Esophagus (tissue), 2 donors: Measurements from ENCODE around the gene NR1D1. TPM values are rescaled to one million over a fixed set of nuclear protein-coding genes. Genes with fewer than 3 reads are reported as not detected.
A peak's percentile ranks its signal among the peaks of the same experiment; 100 is the strongest.

Source experiments
- H3K27ac ChIP-seq, 2 donors: one replicate each; pipeline ENCODE4 v1.5.1; 2013; ENCODE audit warnings: low read depth in 2 of 2, mild to moderate bottlenecking in 2 of 2, inconsistent platforms in 1 of 2, low read length in 1 of 2, moderate library complexity in 1 of 2
- H3K27me3 ChIP-seq, 2 donors: one replicate each; pipeline ENCODE4 v1.6.1; 2013; ENCODE audit warnings: low read length in 2 of 2, control low read depth in 1 of 2, mild to moderate bottlenecking in 1 of 2; ENCODE audit not compliant: insufficient read depth in 2 of 2, control insufficient read depth in 1 of 2
- H3K36me3 ChIP-seq, 2 donors: one replicate each; pipeline ENCODE4 v1.6.1; 2013; ENCODE audit warnings: low read length in 1 of 2; ENCODE audit not compliant: control insufficient read depth in 2 of 2, insufficient read depth in 2 of 2
- H3K4me1 ChIP-seq, 2 donors: one replicate each; pipeline ENCODE4 v1.6.1; 2013; ENCODE audit warnings: low read length in 1 of 2; ENCODE audit not compliant: control insufficient read depth in 2 of 2, insufficient read depth in 2 of 2
- H3K4me3 ChIP-seq, 2 donors: one replicate each; pipeline ENCODE4 v1.5.1; 2013; ENCODE audit warnings: low read length in 2 of 2, mild to moderate bottlenecking in 2 of 2, low read depth in 1 of 2, moderate library complexity in 1 of 2
- H3K9me3 ChIP-seq, 2 donors: one replicate each; pipeline ENCODE4 v1.6.1; 2013; ENCODE audit warnings: mild to moderate bottlenecking in 2 of 2, low read depth in 1 of 2, low read length in 1 of 2, moderate library complexity in 1 of 2; ENCODE audit not compliant: control insufficient read depth in 2 of 2, insufficient read depth in 1 of 2
- WGBS, 2 donors: extraction: QIAGEN DNeasy Blood & Tissue Kit; methylation state at CpG; one replicate each; pipeline ENCODE4 v1.1.7; 2013; 5-methylcytosine and 5-hydroxymethylcytosine counted together
- polyA plus RNA-seq, 2 donors: library from polyadenylated mRNA; stranded (reverse); fragments of 200-250 nt; gene quantifications; one replicate each; pipeline ENCODE4 v1.2.3, GENCODE V29; 2013
- donor health status: healthy with polysubstance abuse.
- donor health status: Bipolar disorder and iron deficiency.

NR1D1 gene
- polyA plus RNA-seq, 2 donors, result 23.6 to 24.6 TPM

DNA sequence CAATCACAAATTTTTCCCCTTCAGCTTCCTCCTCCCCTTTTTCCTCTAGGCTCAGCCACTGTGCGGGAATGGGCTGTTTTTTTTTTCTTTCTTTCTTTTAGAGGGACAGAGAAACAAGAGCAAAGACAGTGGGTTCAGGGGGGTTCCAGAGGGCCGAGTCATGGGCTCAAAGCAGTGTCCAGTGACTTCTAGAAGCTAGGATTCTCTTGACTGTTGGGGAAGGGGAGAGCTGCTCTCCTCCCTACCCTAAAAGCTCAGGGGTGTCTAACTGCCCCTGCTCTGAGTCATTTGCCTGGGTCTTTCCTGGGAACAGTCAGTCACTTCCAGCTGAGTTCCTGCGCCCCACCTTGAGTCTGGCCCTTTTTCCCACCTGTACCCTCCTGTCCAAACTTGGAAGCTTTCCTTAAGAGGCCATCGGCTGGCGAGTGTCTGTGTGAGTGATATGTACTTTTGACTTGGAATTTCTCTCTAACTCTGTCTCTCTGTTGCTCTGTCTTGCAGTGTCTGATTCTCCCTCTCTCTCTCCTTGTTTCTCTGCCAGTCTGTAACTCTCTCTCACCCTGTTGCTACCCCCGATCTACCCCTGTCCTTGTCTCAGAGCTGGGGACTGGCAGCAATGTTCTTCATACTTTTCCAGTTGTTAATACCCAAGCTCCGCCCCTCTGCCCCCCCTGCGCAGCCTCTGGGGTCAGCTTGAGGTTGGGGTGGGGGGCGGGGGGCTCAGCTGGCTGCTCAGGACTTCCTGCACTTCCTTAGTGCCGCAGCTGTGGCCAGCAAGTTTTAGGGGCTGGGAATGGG, 35.2 kb downstream of the NR1D1 start:
- H3K27ac ChIP-seq, result peak overlapping the region; percentile 68 to 87
- H3K36me3 ChIP-seq, result no peaks in the 10 kb centered on the region
- H3K27me3 ChIP-seq, result no peaks in the 10 kb centered on the region
- 21 to 23% methylated on average over 10 of the region's 10 CpGs for WGBS, 2 donors
- H3K4me1 ChIP-seq, result peaks cover 17 to 39% of the 10 kb centered on the region in 2 donors
- H3K4me3 ChIP-seq, result peak overlapping the region in 1 of 2 donors; percentile 0
- peaks cover 0 to 2% of the 10 kb centered on the region in 2 donors for H3K9me3 ChIP-seq

DNA sequence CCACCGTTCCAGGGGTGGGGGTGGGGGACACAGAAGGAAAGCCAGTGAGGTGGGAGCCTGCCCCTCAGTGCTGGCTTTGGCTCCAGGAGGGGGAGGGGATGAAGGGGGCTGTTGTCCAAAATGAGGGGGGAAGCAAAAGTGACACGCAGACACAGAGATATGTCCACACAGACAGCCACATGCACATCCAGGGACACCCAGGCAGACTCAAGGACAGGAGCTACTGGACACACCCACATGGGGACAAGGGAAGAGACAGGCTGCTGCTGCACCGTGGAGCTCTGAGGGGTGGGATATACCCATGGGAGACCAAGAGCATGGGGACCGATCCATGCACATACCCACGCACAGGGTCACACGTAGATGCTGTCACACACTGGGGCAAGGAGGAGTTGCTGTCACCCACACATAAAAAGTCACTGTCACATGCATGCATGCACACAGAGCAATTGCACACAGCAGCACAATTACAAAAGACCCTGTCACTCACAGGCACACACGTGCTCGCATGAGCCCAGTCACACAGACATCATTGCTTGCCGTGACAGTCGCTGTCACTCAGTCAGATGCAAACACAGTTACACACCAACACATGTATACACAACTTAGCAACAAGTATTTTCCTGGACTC, 36.4 kb downstream of the NR1D1 start:
- H3K27ac ChIP-seq, result peak overlapping the region; percentile 65 to 87
- H3K9me3 ChIP-seq, result peaks cover 0 to 2% of the 10 kb centered on the region in 2 donors
- no peaks in the 10 kb centered on the region for H3K36me3 ChIP-seq
- WGBS, 2 donors, result 17 to 21% methylated on average over 10 of the region's 10 CpGs
- peaks cover 17 to 29% of the 10 kb centered on the region in 2 donors for H3K4me1 ChIP-seq
- H3K27me3 ChIP-seq, result no peaks in the 10 kb centered on the region
- H3K4me3 ChIP-seq, result peak overlapping the region; percentile 57 to 90

DNA sequence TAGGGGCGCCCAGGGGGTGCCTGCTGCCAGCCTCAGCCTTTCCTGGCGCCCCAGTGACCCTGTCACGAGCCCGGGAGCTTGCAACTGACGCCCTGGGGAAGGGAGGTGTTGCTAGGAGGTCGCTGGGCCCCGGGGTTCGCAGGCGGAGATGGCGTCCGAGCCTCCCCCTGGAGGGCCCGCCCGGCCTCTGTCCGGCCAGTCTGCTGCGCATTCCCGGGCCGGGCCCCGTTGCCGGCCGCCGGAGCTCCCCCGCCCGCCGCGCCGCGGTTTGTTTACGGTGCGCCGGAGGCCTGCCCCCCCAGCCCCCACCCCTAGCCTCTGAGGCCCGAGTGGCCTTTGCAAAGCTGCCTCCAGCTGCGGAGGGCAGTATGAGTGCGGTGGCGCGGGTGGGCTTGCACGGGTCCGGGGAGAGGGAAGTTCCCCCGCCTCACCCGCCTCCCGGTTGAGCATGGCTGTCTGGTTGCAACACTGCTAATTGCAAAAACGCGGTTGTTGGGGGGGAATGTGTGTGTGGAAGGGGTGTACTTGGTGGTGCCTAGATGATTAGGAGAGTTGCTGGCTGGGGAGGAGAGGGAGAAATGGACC, 37.1 kb downstream of the NR1D1 start:
- 1% methylated on average over 34 to 42 of the region's 42 CpGs for WGBS, 2 donors
- Histone ChIP-seq H3K27ac (peak overlapping the region; percentile 65 to 87), H3K36me3 (no peaks in the 10 kb centered on the region), H3K9me3 (peaks cover 0 to 2% of the 10 kb centered on the region in 2 donors), H3K27me3 (no peaks in the 10 kb centered on the region), H3K4me1 (peaks cover 17 to 24% of the 10 kb centered on the region in 2 donors), H3K4me3 (peak overlapping the region; percentile 57 to 90)

DNA sequence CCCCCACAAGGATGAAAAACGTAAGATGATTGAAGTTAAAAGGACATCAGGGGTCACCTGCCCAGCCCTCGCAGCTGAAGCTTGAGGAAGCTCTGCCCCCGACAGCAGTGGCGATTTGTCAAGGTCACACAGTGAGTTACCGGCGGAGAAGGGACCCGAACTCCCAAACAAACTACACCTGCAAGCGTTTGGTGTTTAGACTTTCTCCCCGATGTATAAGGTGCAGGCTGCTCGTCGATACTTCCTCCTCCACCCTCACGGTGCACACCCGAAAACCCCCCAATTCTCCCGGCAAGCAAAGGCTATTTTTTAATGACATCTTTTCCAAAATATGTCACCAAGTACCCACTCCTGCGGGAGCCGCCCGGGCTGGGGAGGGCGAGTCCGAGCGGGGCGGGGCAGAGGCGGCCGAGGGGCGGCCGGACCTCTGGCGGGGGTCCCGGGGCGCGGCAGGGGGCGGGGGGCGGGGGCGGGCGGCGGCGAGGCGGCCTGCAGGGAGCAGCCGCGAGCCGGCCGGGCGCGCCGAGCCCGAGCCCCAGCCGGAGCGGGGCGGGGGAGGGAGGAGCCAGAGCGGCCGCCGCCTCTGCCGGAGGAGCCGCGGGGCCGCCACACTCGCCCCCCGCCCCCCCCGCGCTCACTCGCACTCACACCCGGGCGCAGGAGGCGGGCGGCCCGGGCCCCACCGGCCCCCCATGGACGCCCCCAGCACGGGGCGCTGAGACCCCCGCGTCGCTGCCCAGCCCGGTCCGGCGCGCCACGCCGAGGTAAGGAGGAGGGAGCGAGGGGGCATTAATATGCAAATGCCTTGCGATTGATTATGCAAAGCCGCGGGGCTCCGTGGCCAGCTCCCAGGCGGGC, 37.8 kb downstream of the NR1D1 start, which contains the start of gene THRA:
Gene THRA, plus strand, starts transcription at position 637 of the 858 bp plus-strand sequence. CDS start 11,524 bp downstream, outside the sequence.
- Histone ChIP-seq H3K27ac (peak within 1 kb of the TSS; percentile 65 to 87), H3K4me3 (peak within 1 kb of the TSS; percentile 57 to 90), H3K9me3 (peaks cover 0 to 2% of the 10 kb centered on the region in 2 donors), H3K4me1 (peaks cover 17 to 20% of the 10 kb centered on the region in 2 donors), H3K36me3 (no peaks in the 10 kb centered on the region), H3K27me3 (no peaks in the 10 kb centered on the region)
- WGBS, 2 donors, result 1 to 3% methylated on average over 32 to 83 of the region's 83 CpGs

DNA sequence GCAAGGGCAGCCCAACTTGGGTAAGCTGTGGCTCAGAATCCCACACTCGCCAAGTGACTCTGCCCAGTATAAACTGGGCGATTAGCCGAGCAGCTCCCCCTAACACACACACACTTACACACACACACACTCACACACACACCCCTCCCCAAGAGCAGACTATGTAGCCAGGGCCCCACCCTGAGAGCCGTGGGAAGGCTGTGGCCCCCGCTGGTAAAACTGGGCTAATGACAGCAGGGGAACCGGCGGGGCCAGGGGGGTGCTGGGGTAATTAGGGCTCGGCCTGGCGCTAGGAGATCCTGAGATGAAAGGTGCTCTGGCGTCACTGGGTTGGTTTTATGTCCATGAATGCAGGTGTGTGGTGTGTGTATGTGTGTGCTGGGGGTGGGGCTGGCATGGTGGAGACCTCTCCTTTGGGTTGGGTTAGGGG, 38.8 kb downstream of the NR1D1 start:
- Histone ChIP-seq H3K36me3 (no peaks in the 10 kb centered on the region), H3K4me1 (peaks cover 17 to 20% of the 10 kb centered on the region in 2 donors), H3K27ac (peak overlapping the region in 1 of 2 donors; percentile 47), H3K27me3 (no peaks in the 10 kb centered on the region), H3K9me3 (peaks cover 0 to 2% of the 10 kb centered on the region in 2 donors), H3K4me3 (no peak overlapping the region)
- 47 to 50% methylated on average over 10 of the region's 10 CpGs for WGBS, 2 donors

DNA sequence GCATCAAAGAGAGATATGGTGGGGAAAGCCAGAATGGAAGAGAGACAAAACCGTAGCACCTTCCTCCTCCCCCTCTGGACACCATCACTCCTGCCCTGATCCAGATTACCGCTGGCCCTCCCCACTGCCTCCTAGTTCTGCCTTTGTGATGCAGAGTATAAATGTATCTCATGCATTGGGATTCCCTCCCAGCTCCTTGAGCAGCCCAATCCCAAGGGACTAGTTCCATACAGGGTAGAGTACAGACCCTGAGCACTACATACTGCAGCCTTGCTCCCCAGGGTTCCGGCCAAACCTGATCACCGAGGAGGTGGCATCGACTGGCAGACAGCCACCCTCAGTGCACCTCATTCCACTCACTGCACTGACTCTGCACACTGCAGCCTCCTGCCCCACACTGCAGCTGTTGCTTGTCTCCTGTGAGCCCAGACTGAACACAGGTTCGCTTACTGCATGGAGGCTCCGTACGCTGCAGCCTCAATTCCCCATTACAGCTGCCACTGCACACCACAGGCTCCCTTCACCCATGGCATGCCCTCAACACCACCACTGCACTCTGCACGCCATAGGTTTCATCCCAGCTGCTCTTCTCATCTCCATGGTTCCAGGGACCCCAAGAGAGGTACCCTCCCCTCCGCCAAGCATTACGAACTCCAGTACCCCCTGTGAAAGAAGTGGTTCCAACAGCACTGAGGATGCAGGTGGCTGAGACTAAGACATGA, 39.3 kb downstream of the NR1D1 start:
- WGBS, 2 donors, result 75 to 79% methylated on average over 11 of the region's 11 CpGs
- Histone ChIP-seq H3K4me1 (peaks cover 15 to 20% of the 10 kb centered on the region in 2 donors), H3K36me3 (no peaks in the 10 kb centered on the region), H3K4me3 (no peak overlapping the region), H3K27me3 (no peaks in the 10 kb centered on the region), H3K27ac (peak overlapping the region in 1 of 2 donors; percentile 47), H3K9me3 (peaks cover 0 to 2% of the 10 kb centered on the region in 2 donors)

DNA sequence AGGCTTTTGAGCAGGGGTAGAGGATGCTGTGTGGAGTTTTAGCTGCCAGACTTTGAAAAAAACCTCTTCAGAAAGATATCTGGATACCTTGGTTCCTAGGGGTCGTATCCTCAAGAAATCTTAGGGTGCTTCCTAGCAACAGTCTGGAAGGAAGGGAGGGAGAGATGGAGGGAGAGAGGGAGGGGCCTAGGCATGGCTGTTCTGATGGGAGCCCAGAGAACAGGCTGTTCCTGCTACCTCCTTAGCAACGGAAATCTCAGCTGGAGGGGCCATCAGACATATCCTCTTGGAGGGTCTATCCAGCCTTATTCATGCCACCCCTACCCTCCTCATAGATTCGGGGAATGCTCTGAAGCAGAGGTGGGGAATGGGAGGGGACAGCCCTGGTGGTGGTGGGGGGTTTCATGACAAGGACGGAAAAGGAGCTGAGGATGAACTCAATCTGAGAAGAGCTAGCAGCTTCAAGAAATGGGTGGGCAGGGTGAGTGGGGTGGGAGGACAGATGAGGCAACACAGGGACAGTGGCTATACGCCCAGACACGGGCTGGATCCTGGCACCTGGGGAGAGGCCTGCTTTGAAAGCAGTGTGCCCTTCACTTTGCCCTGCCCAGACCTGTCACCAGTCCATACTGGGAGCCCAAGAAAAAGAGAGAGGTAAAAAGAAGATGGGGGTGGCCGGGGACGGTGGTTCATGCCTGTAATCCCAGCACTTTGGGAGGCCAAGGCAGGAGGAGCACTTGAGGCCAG, 40.5 kb downstream of the NR1D1 start:
- Histone ChIP-seq H3K4me3 (no peak overlapping the region), H3K27ac (no peak overlapping the region), H3K9me3 (peaks cover 0 to 2% of the 10 kb centered on the region in 2 donors), H3K36me3 (no peaks in the 10 kb centered on the region), H3K27me3 (no peaks in the 10 kb centered on the region), H3K4me1 (peaks cover 8 to 20% of the 10 kb centered on the region in 2 donors)
- 65 to 70% methylated on average over 8 of the region's 8 CpGs for WGBS, 2 donors

DNA sequence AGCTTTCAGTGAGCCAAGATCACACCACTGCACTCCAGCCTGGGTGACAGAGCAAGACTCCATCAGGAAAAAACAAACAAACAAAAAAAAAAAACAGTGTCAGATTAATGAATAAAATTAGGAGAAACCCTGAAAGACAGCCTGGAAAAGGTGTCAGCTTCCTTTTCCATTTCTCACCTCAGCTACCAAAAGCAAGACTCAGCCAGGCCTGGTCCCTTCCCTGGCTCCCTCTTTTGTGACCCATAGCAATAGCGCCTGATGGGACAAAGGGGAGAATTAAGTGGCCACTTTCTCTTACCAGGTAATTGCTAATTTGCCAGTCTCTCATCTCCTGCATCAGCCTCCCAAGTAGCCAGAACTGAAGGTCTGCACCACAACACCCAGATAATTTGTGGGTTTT, 41.5 kb downstream of the NR1D1 start:
- H3K9me3 ChIP-seq, result peaks cover 0 to 2% of the 10 kb centered on the region in 2 donors
- peak overlapping the region in 1 of 2 donors; percentile 63 for H3K27ac ChIP-seq
- no peak overlapping the region for H3K4me3 ChIP-seq
- no peaks in the 10 kb centered on the region for H3K36me3 ChIP-seq
- WGBS, 2 donors, result 95 to 100% methylated on average over 1 of the region's 1 CpG
- no peaks in the 10 kb centered on the region for H3K27me3 ChIP-seq
- H3K4me1 ChIP-seq, result peaks cover 3 to 13% of the 10 kb centered on the region in 2 donors
